T-helper 2 cell treated with Interferon-gamma antibody and Interleukin-4, amounts not matched to agents 100 ng/mL and 5 ng/mL, for 36 hours (primary cell): Measurements from ENCODE around the gene CDC42EP2. TPM values are rescaled to one million over a fixed set of nuclear protein-coding genes. Genes with fewer than 3 reads are reported as not detected.

Experiments
- intact Hi-C: fragments of 100-400 bp; cut with micrococcal nuclease; formaldehyde crosslinking; loops from one replicate; pipeline ENCODE4 v1.15.1; 2023
- total RNA-seq: library from RNA; stranded (reverse); gene quantifications from 2 replicates; pipeline ENCODE4 v1.2.3, GENCODE V29; 2022

Gene CDC42EP2
- total RNA-seq = 1.7 and 2.8 TPM in 2 replicates

- intact Hi-C loops = loop anchor here (1.0 to 5.0 kb wide), 3 partner anchors 16 to 89 kb away; no protein-coding TSS in a partner anchor
Observed at GRCh38 chr11:65314501-65315203, at the start of gene CDC42EP2. Gene CDC42EP2, plus strand, starts transcription at chr11:65314866. Its CDS starts 6,033 bp downstream, at chr11:65320899.

- intact Hi-C loops = loop anchor here (10.0 kb wide), 2 partner anchors 81 to 349 kb away; partner anchors contain the start of genes CAPN1, MAP3K11 and PCNX3
Observed at GRCh38 chr11:65266210-65266609, 48.5 kb upstream of the CDC42EP2 start.

- intact Hi-C loops = loop anchor here (2.0 to 5.0 kb wide), 2 partner anchors 42 to 56 kb away; no protein-coding TSS in a partner anchor
Observed at GRCh38 chr11:65274735-65275682, 39.7 kb upstream of the CDC42EP2 start.

GRCh38 chr11:65275906-65276305, 38.8 kb upstream of the CDC42EP2 start:
- intact Hi-C loops = loop anchor here (2.0 to 5.0 kb wide), 2 partner anchors 41 to 55 kb away; no protein-coding TSS in a partner anchor

- intact Hi-C loops = loop anchor here (5.0 kb wide), 1 partner anchor 40 kb away; no protein-coding TSS in a partner anchor
Observed at GRCh38 chr11:65277631-65278277, 36.9 kb upstream of the CDC42EP2 start.

GRCh38 chr11:65278356-65278755, 36.3 kb upstream of the CDC42EP2 start:
- intact Hi-C loops = loop anchor here (5.0 kb wide), 1 partner anchor 39 kb away; no protein-coding TSS in a partner anchor

- intact Hi-C loops = loop anchor here (5.0 kb wide), 1 partner anchor 38 kb away; no protein-coding TSS in a partner anchor
Observed at GRCh38 chr11:65279279-65279678, 35.4 kb upstream of the CDC42EP2 start.

- intact Hi-C loops = loop anchor here (5.0 kb wide), 1 partner anchor 37 kb away; no protein-coding TSS in a partner anchor
Observed at GRCh38 chr11:65279741-65280440, 34.8 kb upstream of the CDC42EP2 start.

- intact Hi-C loops = no loop called here
Observed at GRCh38 chr11:65280646-65281045, 34.0 kb upstream of the CDC42EP2 start.

- intact Hi-C loops = no loop called here
Observed at GRCh38 chr11:65286686-65287085, 28.0 kb upstream of the CDC42EP2 start.

- intact Hi-C loops = no loop called here
Observed at GRCh38 chr11:65287601-65288000, 27.1 kb upstream of the CDC42EP2 start.

- intact Hi-C loops = no loop called here
Observed at GRCh38 chr11:65288706-65289536, 25.7 kb upstream of the CDC42EP2 start.

- intact Hi-C loops = no loop called here
Observed at GRCh38 chr11:65290448-65291165, 24.1 kb upstream of the CDC42EP2 start.

- intact Hi-C loops = no loop called here
Observed at GRCh38 chr11:65291613-65292012, 23.1 kb upstream of the CDC42EP2 start.

- intact Hi-C loops = no loop called here
Observed at GRCh38 chr11:65292890-65293289, 21.8 kb upstream of the CDC42EP2 start.

- intact Hi-C loops = no loop called here
Observed at GRCh38 chr11:65293909-65294381, 20.7 kb upstream of the CDC42EP2 start.

- intact Hi-C loops = no loop called here
Observed at GRCh38 chr11:65295001-65295400, 19.7 kb upstream of the CDC42EP2 start.

GRCh38 chr11:65295571-65296341, 18.9 kb upstream of the CDC42EP2 start:
- intact Hi-C loops = no loop called here
